Measurements from ENCODE around the gene TGFB2.

DNA sequence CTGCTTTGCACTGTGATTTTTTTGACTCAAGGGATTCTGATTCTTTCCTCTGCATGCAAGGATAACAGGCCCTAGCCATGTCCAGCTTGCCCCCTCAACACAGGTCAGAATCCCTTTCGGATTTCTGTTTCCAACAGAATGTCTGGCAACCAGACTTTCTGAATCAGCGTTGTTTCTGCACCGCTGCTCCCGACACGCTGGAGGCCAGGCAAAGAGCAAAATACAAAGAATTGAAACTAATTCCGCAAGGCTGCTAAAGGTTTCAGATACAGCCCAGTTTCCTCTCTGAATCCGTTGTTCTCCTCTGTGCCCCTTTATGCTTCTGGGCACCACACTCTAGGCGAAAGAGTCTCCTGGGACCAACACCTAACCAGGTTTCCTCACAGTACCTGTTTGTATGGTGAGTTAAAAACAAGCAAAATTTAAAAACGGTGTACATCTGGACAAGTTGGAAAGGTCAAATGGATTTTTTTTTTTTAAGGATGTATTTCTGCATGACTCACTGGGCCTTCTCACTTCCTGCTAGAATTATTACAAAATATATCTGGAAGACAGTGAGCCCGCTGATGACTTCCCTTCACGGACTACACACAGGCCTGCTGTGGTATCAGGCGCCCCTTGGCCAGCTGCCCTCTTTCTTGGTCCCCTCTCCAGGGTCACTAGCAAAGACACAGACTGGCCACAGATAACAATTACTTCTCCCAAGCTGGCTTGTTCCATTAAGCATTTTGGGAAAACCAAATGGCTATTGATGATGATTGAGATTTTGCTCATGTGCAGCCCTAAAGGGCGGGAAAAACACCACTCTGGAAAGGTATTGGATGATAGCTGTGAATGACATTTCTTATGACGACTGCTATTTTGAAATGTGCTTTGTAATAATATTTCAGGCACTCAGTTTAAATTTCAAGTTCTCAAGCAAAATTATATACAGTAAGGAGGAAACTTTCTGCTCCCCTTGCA is 118.3 kb downstream of the TGFB2 start:
- TF ChIP-seq CTCF (IDR thresholded peaks at IDR 0.05) (no peak), POLR2A (IDR thresholded peaks at IDR 0.05) (no peak)
